Peyer's patch (tissue), 4 donors: ENCODE results near the gene CCDC116. TPM values are rescaled to one million over a fixed set of nuclear protein-coding genes. Genes with fewer than 3 reads are reported as not detected.
"Not testable (repeated sequence)": the region's sequence is repeated elsewhere in the genome, so short reads cannot be mapped to it uniquely, and the experiment has no call there.

Experiments
- DNase-seq, 3 donors: peaks; one replicate each; pipeline ENCODE4 v3.0.0-alpha.2; 2017 to 2019
- H3K27ac ChIP-seq, 4 donors: fragments of 200-600 bp; sonication (generic); one replicate each; pipeline ENCODE4 v1.5.1; 2016 to 2019
- H3K27me3 ChIP-seq, 2 donors: fragments of 200-600 bp; sonication (generic); one replicate each; pipeline ENCODE4 v1.5.1; 2019
- H3K36me3 ChIP-seq, 3 donors: fragments of 200-600 bp; sonication (generic); one replicate each; pipeline ENCODE4 v1.5.1; 2016 to 2019
- H3K4me1 ChIP-seq, 4 donors: fragments of 200-600 bp; sonication (generic); one replicate each; pipeline ENCODE4 v1.5.1; 2016 to 2019
- H3K4me3 ChIP-seq, 4 donors: fragments of 200-600 bp; sonication (generic); 1 replicate in 3 of 4; 2 replicates in 1 of 4; pipeline ENCODE4 v1.5.1; 2016 to 2019; ENCODE audit warnings: mild to moderate bottlenecking in 1 of 4
- H3K9me3 ChIP-seq, 4 donors: fragments of 200-600 bp; sonication (generic); one replicate each; pipeline ENCODE4 v1.5.1; 2016 to 2019; ENCODE audit warnings: mild to moderate bottlenecking in 1 of 4
- CTCF ChIP-seq, 6 experiments: fragments of 450-650 bp in 4 of 6; fragments of 200-600 bp in 2 of 6; sonication (generic) in 1 of 6; IDR thresholded peaks; one replicate each; pipeline ENCODE4 v1.5.1; 2017 to 2019; ENCODE audit warnings: antibody characterized with exemption in 6 of 6, mild to moderate bottlenecking in 3 of 6, moderate library complexity in 1 of 6
- POLR2A ChIP-seq, 2 donors: fragments of 450-650 bp; IDR thresholded peaks; one replicate each; pipeline ENCODE4 v1.5.1; 2017; ENCODE audit warnings: antibody characterized with exemption in 2 of 2, mild to moderate bottlenecking in 2 of 2, moderate library complexity in 2 of 2
- total RNA-seq, 4 donors: library from RNA; depleted of rRNA; stranded (reverse); fragments of >200 nt; gene quantifications; one replicate each; pipeline ENCODE4 v1.1.0, GENCODE V29; 2016

Gene CCDC116
- total RNA-seq, 4 donors from 2014 or later, result 0.80 to 2.6 TPM; not detected in 2

GRCh38 chr22:21590809-21591641, 41.5 kb upstream of the CCDC116 start:
- DNase-seq, result no peak
- H3K9me3 ChIP-seq, result no peaks in the 10 kb centered on the region
- H3K36me3 ChIP-seq, result peaks cover 0 to 32% (median 0%) of the 10 kb centered on the region in 3 donors
- TF ChIP-seq POLR2A (IDR thresholded peaks at IDR 0.05) (no peak), CTCF (IDR thresholded peaks at IDR 0.05) (no peak)
- peaks cover 0 to 23% (median 15%) of the 10 kb centered on the region in 4 donors for H3K4me1 ChIP-seq
- no peak overlapping the region for H3K27ac ChIP-seq
- H3K27me3 ChIP-seq, result no peaks in the 10 kb centered on the region
- H3K4me3 ChIP-seq, result no peak overlapping the region

DNA sequence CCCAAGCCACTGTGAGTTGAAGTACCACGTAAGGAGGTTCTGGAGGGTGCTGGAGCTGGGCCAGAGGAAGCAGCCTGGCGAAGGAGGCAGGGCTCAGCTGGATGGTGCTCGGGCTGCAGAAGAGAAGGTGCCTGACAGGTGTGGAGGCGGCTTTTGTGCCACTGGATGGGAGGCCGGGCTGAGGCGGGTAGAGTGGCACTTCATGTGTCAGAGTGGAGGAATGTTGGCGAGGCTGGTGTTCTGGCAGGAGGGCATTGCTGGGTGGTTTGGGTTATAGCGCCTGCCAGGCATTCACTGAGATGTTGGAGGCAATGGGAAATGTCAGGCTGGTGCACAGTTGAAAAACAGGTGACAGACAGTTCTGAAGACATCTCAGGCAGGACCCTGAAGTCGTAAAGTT, 40.9 kb upstream of the CCDC116 start:
- H3K4me1 ChIP-seq, result peaks cover 0 to 23% (median 15%) of the 10 kb centered on the region in 4 donors
- peaks cover 0 to 39% (median 0%) of the 10 kb centered on the region in 3 donors for H3K36me3 ChIP-seq

GRCh38 chr22:21592422-21592821, 40.1 kb upstream of the CCDC116 start:
- no peak for DNase-seq
- peaks cover 0 to 23% (median 12%) of the 10 kb centered on the region in 4 donors for H3K4me1 ChIP-seq
- peaks cover 0 to 46% (median 0%) of the 10 kb centered on the region in 3 donors for H3K36me3 ChIP-seq
- H3K9me3 ChIP-seq, result no peaks in the 10 kb centered on the region
- TF ChIP-seq POLR2A (IDR thresholded peaks at IDR 0.05), result no peak
- TF ChIP-seq CTCF (IDR thresholded peaks at IDR 0.05), result no peak
- no peak overlapping the region for H3K27ac ChIP-seq
- no peaks in the 10 kb centered on the region for H3K27me3 ChIP-seq
- no peak overlapping the region for H3K4me3 ChIP-seq

More for the DNA sequence above, 40.9 kb upstream of the CCDC116 start:
- DNase-seq, result no peak
- Histone ChIP-seq H3K9me3 (no peaks in the 10 kb centered on the region), H3K4me3 (no peak overlapping the region), H3K27ac (no peak overlapping the region), H3K27me3 (no peaks in the 10 kb centered on the region)
- no peak for TF ChIP-seq CTCF (IDR thresholded peaks at IDR 0.05)
- no peak for TF ChIP-seq POLR2A (IDR thresholded peaks at IDR 0.05)

- Histone ChIP-seq H3K27me3 (no peaks in the 10 kb centered on the region), H3K4me3 (no peak overlapping the region), H3K4me1 (peaks cover 0 to 16% (median 6%) of the 10 kb centered on the region in 4 donors), H3K9me3 (no peaks in the 10 kb centered on the region), H3K36me3 (peaks cover 0 to 47% (median 0%) of the 10 kb centered on the region in 3 donors), H3K27ac (no peak overlapping the region)
- peak in 3 of 6 experiments; percentile 2 to 27 (median 27) for TF ChIP-seq CTCF (IDR thresholded peaks at IDR 0.05)
- TF ChIP-seq POLR2A (IDR thresholded peaks at IDR 0.05), result no peak
- no peak for DNase-seq
Observed at GRCh38 chr22:21593406-21594232, 38.9 kb upstream of the CCDC116 start.

DNA sequence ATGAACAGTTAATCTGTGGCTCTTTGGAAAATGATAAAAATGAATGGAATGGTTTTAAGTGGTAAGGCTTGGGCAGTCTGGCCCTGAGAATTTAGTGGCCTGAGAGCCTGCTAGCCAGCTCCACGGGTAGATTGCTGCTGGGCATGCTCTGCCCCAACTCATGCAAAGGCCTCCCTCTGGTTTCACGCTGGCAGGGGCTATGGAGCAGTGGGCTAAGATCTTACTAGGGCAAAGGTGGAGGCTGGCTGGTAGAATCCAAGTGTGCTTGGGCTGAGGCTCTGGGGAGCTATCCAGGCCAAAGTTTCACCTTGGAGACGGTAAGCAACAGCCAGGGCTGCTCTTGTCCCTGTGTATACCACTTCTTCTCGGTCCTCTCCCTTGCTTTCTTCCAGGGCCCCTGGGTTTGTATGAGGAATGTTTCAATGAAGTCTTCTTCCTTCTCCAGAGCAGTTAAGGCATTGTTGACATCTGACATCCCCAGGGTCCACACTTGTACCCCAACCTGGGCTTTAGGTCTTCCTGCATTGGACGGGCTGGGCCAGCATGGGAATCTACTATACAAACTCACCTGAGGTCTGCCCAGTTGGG, 37.6 kb upstream of the CCDC116 start:
- H3K27me3 ChIP-seq, result no peaks in the 10 kb centered on the region
- no peak for TF ChIP-seq CTCF (IDR thresholded peaks at IDR 0.05)
- TF ChIP-seq POLR2A (IDR thresholded peaks at IDR 0.05), result no peak
- peaks cover 0 to 16% (median 6%) of the 10 kb centered on the region in 4 donors for H3K4me1 ChIP-seq
- no peak overlapping the region for H3K27ac ChIP-seq
- no peaks in the 10 kb centered on the region for H3K9me3 ChIP-seq
- no peak for DNase-seq
- no peak overlapping the region for H3K4me3 ChIP-seq
- peaks cover 0 to 47% (median 0%) of the 10 kb centered on the region in 3 donors for H3K36me3 ChIP-seq

DNA sequence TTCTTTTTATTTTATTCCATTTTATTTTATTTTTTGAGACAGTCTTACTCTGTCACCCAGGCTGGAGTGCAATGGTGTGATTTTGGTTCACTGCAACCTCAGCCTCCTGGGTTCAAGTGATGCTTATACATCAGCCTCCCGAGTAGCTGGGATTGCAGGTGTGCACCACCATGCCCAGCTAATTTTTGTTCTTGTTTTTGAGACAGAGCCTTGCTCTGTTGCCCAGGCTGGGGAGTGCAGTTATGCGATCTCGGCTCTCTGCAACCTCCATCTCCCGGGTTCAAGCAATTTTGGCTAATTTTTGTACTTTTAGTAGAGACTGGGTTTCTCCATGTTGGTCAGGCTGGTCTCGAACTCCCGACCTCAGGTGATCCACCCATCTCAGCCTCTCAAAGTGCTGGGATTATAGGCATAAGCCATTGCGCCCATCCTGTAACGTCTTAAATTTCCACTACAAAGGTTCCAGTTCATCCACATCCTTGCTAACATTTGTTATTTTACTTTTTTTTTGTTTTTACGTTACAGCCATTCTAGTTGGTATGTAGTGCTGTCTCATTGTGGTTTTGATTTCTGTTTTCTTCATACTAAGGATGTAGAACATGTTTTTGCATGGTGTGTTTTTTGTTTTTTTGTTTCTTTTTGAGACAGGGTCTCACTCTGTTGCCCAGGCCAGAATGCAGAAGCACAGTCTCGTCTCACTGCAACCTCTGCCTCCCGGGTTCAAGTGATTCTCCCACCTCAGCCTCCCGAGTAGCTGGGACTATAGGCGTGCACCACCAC, 36.0 kb upstream of the CCDC116 start:
- DNase-seq, H3K27me3 ChIP-seq: not testable (repeated sequence)

More for the DNA sequence above, 36.0 kb upstream of the CCDC116 start:
- H3K27ac ChIP-seq, H3K9me3 ChIP-seq, H3K4me3 ChIP-seq, H3K4me1 ChIP-seq: not testable (repeated sequence)
- H3K36me3 ChIP-seq, result peaks cover 0 to 47% (median 0%) of the 10 kb centered on the region in 3 donors
